Nephron progenitor cell (in vitro differentiated cells): ENCODE results near the gene RRP12.

Experiments
- DNase-seq: peaks from one replicate; pipeline ENCODE4 v3.0.0; 2021
- H3K27ac Mint-ChIP-seq: 2 replicates; pipeline ENCODE4 v1.8.0; 2021; ENCODE audit warnings: mild to moderate bottlenecking, moderate library complexity, mixed read lengths
- H3K27me3 Mint-ChIP-seq: 2 replicates; pipeline ENCODE4 v1.8.0; 2021; ENCODE audit warnings: mild to moderate bottlenecking, low read depth, mixed read lengths; ENCODE audit not compliant: poor library complexity
- H3K36me3 Mint-ChIP-seq: 2 replicates; pipeline ENCODE4 v1.8.0; 2021; ENCODE audit warnings: low read depth, mixed read lengths
- H3K4me1 Mint-ChIP-seq: 2 replicates; pipeline ENCODE4 v1.8.0; 2021; ENCODE audit warnings: mixed read lengths
- H3K4me3 Mint-ChIP-seq: 2 replicates; pipeline ENCODE4 v1.8.0; 2021; ENCODE audit warnings: mild to moderate bottlenecking, moderate library complexity, mixed read lengths
- H3K9me3 Mint-ChIP-seq: 2 replicates; pipeline ENCODE4 v1.8.0; 2021; ENCODE audit warnings: mild to moderate bottlenecking, moderate library complexity, mixed read lengths
- TF ChIP-seq, protein P1 (sequence below): fragments of 200-600 bp; sonication (generic); IDR thresholded peaks from 2 replicates; pipeline ENCODE4 v1.5.0; 2021; ENCODE audit warnings: antibody characterized with exemption

Gene RRP12, protein sequence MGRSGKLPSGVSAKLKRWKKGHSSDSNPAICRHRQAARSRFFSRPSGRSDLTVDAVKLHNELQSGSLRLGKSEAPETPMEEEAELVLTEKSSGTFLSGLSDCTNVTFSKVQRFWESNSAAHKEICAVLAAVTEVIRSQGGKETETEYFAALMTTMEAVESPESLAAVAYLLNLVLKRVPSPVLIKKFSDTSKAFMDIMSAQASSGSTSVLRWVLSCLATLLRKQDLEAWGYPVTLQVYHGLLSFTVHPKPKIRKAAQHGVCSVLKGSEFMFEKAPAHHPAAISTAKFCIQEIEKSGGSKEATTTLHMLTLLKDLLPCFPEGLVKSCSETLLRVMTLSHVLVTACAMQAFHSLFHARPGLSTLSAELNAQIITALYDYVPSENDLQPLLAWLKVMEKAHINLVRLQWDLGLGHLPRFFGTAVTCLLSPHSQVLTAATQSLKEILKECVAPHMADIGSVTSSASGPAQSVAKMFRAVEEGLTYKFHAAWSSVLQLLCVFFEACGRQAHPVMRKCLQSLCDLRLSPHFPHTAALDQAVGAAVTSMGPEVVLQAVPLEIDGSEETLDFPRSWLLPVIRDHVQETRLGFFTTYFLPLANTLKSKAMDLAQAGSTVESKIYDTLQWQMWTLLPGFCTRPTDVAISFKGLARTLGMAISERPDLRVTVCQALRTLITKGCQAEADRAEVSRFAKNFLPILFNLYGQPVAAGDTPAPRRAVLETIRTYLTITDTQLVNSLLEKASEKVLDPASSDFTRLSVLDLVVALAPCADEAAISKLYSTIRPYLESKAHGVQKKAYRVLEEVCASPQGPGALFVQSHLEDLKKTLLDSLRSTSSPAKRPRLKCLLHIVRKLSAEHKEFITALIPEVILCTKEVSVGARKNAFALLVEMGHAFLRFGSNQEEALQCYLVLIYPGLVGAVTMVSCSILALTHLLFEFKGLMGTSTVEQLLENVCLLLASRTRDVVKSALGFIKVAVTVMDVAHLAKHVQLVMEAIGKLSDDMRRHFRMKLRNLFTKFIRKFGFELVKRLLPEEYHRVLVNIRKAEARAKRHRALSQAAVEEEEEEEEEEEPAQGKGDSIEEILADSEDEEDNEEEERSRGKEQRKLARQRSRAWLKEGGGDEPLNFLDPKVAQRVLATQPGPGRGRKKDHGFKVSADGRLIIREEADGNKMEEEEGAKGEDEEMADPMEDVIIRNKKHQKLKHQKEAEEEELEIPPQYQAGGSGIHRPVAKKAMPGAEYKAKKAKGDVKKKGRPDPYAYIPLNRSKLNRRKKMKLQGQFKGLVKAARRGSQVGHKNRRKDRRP (N-terminal part only)

DNA sequence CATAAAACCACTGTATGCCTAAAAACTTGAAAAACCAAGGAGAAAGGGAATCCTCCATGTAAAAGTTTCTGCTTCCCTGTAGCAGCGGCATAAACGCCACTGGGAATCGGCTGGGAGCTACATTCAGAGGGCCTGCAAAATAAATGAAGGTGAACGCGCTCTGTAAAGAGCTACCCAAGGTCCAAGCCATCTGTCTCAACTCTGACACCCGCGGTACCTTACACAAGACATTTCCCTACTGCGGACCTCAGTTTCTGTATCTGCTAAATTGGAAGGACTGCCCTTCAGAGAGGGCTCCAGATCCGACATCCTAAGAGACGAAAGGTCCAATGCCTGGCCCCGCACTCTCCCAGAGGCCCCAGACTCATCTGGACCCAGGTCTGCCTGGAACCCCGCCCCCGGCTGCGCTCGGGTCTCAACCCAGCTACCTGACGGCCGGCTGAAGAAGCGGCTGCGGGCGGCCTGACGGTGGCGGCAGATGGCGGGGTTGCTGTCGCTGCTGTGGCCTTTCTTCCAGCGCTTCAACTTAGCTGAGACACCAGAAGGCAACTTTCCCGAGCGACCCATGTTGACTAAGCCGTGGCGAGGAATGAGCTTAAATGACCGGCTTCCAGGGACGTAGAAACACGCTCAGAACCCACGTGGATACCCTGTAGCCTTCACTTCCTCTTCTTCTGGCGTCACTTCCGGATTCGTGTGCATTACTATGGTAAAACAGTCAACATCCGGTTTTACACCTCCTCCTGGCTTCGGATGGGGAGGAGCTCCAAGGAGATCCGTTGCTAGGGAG, at the start of gene RRP12:
Gene RRP12, minus strand, starts transcription at position 676 of the 790 bp plus-strand sequence. Its CDS starts 109 bp downstream, at position 567.
- H3K27ac Mint-ChIP-seq = peak within 1 kb of the TSS; percentile 94
- TF ChIP-seq, protein P1, sequence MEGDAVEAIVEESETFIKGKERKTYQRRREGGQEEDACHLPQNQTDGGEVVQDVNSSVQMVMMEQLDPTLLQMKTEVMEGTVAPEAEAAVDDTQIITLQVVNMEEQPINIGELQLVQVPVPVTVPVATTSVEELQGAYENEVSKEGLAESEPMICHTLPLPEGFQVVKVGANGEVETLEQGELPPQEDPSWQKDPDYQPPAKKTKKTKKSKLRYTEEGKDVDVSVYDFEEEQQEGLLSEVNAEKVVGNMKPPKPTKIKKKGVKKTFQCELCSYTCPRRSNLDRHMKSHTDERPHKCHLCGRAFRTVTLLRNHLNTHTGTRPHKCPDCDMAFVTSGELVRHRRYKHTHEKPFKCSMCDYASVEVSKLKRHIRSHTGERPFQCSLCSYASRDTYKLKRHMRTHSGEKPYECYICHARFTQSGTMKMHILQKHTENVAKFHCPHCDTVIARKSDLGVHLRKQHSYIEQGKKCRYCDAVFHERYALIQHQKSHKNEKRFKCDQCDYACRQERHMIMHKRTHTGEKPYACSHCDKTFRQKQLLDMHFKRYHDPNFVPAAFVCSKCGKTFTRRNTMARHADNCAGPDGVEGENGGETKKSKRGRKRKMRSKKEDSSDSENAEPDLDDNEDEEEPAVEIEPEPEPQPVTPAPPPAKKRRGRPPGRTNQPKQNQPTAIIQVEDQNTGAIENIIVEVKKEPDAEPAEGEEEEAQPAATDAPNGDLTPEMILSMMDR = no peak
- DNase-seq = peak; percentile 65
- peaks cover 20% of the 10 kb centered on the region for H3K4me1 Mint-ChIP-seq
- H3K27me3 Mint-ChIP-seq = peaks cover 12% of the 10 kb centered on the region
- H3K36me3 Mint-ChIP-seq = peaks cover 9% of the 10 kb centered on the region
- H3K4me3 Mint-ChIP-seq = peak within 1 kb of the TSS; percentile 92
- no peaks in the 10 kb centered on the region for H3K9me3 Mint-ChIP-seq

DNA sequence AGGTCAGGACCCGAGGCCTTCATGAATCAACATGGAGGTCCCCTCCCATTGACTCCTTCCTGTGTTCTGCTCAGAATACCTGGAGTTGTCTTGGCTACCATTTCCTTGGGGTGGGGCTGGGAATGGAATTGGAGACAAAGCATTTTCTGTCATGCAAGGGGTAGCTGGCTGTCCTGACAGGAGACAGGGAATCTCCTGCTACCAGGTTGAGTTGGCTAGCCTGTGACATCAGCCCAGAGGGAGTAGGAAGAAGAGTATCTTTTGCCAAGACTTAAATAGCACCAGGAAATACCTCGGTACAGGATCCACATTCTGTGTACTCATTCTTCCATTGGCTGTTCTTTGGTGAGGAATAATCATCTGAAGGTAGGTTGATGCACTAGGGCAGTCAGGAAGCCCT, 49.7 kb upstream of the RRP12 start:
- Mint-ChIP-seq H3K9me3 (no peaks in the 10 kb centered on the region), H3K27me3 (no peaks in the 10 kb centered on the region), H3K4me3 (no peak overlapping the region), H3K27ac (peak overlapping the region; percentile 91), H3K4me1 (peaks cover 34% of the 10 kb centered on the region), H3K36me3 (peaks cover 46% of the 10 kb centered on the region)
- no peak for DNase-seq
- TF ChIP-seq, protein P1 = no peak

DNA sequence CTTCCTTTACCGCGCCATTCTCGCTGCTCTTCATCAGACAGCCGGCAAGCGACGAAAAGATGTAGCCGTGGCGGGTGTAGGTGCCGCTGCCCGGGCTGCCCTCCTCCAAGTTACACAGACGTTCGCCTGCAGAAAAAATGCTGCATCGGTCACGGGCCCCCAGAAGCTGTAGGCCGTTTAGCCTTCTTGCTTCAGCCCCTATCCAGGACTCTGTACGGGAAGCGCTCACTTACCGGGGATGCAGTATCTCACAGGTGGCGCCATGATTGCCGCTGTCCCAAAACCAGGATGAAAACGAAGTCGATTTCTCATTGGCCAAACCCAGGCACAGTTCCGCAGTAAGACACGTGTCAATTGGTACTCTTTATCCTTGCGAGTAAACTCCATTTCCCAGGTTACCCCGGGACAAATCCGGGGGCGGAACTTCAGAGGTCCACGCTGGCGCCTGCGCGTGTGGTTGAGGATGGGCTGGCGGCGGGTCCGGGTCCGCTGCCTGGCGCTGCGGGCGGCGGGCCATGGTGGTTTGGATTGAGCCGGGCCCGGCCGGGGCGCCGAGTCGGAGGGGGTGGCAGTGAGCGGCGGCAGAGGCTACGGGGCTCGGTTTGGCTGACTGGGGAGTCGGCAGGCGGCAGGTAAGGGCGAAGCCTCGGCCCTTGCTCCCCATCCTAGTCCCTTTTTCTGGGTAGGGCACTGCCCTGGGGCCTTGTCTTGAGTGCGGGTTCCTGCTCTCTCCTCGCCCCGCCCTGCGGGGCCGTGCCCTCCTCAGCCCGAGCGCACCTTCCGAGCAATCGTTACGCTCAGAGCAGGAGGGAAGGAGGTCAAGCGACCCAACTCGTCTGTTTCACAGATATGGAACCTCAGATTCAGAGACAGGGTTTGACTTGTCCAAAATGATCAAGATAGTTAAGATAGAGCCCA, 44.8 kb upstream of the RRP12 start, which contains the start of the genes EXOSC1 and ZDHHC16:
Gene EXOSC1, minus strand, starts transcription at position 285 of the 918 bp plus-strand sequence. Its CDS starts 21 bp downstream, at position 264.
Gene ZDHHC16, plus strand, starts transcription at position 454 of the 918 bp plus-strand sequence. CDS start 5,501 bp downstream, outside the sequence.
- Mint-ChIP-seq H3K4me3 (peak within 1 kb of the TSS; percentile 96), H3K27me3 (no peaks in the 10 kb centered on the region), H3K9me3 (no peaks in the 10 kb centered on the region), H3K36me3 (peaks cover 32% of the 10 kb centered on the region), H3K4me1 (peaks cover 47% of the 10 kb centered on the region), H3K27ac (peak within 1 kb of the TSS; percentile 82)
- TF ChIP-seq, protein P1 = no peak
- peak; percentile 91 for DNase-seq

DNA sequence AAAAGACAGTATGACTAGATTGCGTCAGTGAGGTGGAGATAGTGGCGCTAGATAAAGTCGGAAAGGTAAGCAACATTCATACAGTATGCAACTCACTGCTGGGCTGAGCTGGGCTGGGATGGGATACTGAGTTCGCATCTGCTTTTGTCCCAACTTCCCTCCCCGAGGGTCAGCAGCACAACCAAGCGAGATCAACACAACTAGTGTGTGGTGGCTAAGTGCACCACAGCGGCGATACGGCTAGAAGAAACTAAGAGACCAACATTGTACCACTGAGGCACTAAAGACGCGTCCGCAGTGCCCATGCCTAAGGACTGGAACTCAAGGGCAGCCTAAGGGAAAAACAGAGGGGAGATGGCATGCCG, 44.2 kb upstream of the RRP12 start:
- no peak for DNase-seq
- Mint-ChIP-seq H3K4me1 (peaks cover 41% of the 10 kb centered on the region), H3K9me3 (no peaks in the 10 kb centered on the region), H3K36me3 (peaks cover 30% of the 10 kb centered on the region), H3K4me3 (peak overlapping the region; percentile 96), H3K27me3 (no peaks in the 10 kb centered on the region), H3K27ac (peak overlapping the region; percentile 82)
- TF ChIP-seq, protein P1 = no peak
